ENCODE measurements around the gene PGGT1B.

PGGT1B gene

DNA sequence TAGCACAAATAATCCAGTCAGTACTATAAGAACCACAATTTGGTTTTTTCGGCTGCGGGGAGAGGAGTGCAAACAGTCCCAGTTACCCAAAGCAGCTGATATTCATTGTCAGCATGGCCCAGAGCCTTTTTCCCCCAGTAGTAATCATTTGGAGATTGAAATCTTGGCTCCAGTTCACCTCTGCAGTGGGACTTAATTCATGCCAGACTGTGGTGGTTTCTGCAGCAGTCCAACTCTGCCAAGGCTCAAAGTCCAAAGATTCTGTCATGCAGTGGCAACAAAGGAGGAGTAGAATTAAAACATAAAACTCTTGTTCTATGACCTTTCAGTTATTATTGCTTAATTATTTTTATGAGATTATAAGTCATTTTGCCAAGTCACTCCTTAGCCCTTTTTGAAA is 68.0 kb downstream of the PGGT1B start:
- TF ChIP-seq SP1 (IDR thresholded peaks at IDR 0.05) (no peak), ARNT (IDR thresholded peaks at IDR 0.05) (no peak), NFRKB (IDR thresholded peaks at IDR 0.05) (no peak)
- ChIA-PET POLR2A (no interaction called here), CTCF (no interaction called here)
- no peak for DNase-seq (ENCODE audit: extremely low spot score)

- DNase-seq (ENCODE audit: extremely low spot score): no peak
- CTCF ChIA-PET: no interaction called here
- no peak for TF ChIP-seq NFRKB (IDR thresholded peaks at IDR 0.05)
- TF ChIP-seq SP1 (IDR thresholded peaks at IDR 0.05): no peak
- TF ChIP-seq ZNF384 (IDR thresholded peaks at IDR 0.05): no peak
- no peak for TF ChIP-seq FOXK2 (IDR thresholded peaks at IDR 0.05)
- no peak for TF ChIP-seq LEF1 (IDR thresholded peaks at IDR 0.05; ENCODE audit: borderline replicate concordance)
- TF ChIP-seq FOXM1 (IDR thresholded peaks at IDR 0.05; ENCODE audit: borderline replicate concordance): no peak
- no peak for TF ChIP-seq ARNT (IDR thresholded peaks at IDR 0.05)
- no peak for TF ChIP-seq L3MBTL2 (conservative IDR thresholded peaks at IDR 0.05)
- TF ChIP-seq BHLHE40 (IDR thresholded peaks at IDR 0.05; ENCODE audit: borderline replicate concordance): no peak
- TF ChIP-seq CTBP1 (IDR thresholded peaks at IDR 0.05; ENCODE audit: borderline replicate concordance): no peak
- TF ChIP-seq TARDBP (IDR thresholded peaks at IDR 0.05): no peak
- TF ChIP-seq, protein P1, sequence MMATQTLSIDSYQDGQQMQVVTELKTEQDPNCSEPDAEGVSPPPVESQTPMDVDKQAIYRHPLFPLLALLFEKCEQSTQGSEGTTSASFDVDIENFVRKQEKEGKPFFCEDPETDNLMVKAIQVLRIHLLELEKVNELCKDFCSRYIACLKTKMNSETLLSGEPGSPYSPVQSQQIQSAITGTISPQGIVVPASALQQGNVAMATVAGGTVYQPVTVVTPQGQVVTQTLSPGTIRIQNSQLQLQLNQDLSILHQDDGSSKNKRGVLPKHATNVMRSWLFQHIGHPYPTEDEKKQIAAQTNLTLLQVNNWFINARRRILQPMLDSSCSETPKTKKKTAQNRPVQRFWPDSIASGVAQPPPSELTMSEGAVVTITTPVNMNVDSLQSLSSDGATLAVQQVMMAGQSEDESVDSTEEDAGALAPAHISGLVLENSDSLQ (IDR thresholded peaks at IDR 0.05): no peak
- no peak for TF ChIP-seq SUZ12 (IDR thresholded peaks at IDR 0.05)
- TF ChIP-seq HDGF (IDR thresholded peaks at IDR 0.05; ENCODE audit: borderline replicate concordance): no peak
- TF ChIP-seq ELF4 (IDR thresholded peaks at IDR 0.05): no peak
- no peak for TF ChIP-seq FOXA1 (IDR thresholded peaks at IDR 0.05)
- POLR2A ChIA-PET: no interaction called here
Measured at GRCh38 chr5:115193295-115193694, 69.4 kb downstream of the PGGT1B start.

DNA sequence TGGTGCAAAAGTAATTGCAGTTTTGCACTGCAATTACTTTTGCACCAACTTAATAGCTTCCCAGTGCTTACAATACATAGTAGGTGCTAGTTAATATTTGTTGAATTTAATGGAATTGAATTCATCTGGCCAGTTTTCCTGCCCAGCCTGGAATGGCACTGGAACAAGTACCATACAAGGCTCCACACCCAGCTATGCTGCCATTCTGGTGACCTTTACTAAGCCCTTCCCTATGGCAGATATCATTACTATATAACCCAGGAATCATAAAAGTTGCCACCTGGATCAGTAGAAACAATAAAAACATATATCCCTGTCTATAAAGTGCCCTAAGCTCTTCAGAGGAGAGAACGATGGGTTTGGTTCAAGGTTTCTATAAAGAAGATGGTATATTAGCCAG is 70.6 kb downstream of the PGGT1B start:
- no peak for TF ChIP-seq SUZ12 (IDR thresholded peaks at IDR 0.05)
- CTCF ChIA-PET: no interaction called here
- DNase-seq (ENCODE audit: extremely low spot score): no peak
- POLR2A ChIA-PET: no interaction called here

- ChIA-PET CTCF (interaction anchor here (2.0 kb wide), 1 partner anchor 94 kb away, joined by 4 read pairs; no protein-coding TSS in a partner anchor), POLR2A (no interaction called here)
- DNase-seq (ENCODE audit: extremely low spot score): no peak
- TF ChIP-seq ARNT (IDR thresholded peaks at IDR 0.05): no peak
- TF ChIP-seq BHLHE40 (IDR thresholded peaks at IDR 0.05; ENCODE audit: borderline replicate concordance): no peak
- TF ChIP-seq L3MBTL2 (conservative IDR thresholded peaks at IDR 0.05): no peak
- no peak for TF ChIP-seq ZNF384 (IDR thresholded peaks at IDR 0.05)
- TF ChIP-seq HDGF (IDR thresholded peaks at IDR 0.05; ENCODE audit: borderline replicate concordance): no peak
Measured at GRCh38 chr5:115191474-115192031, 71.1 kb downstream of the PGGT1B start.

DNA sequence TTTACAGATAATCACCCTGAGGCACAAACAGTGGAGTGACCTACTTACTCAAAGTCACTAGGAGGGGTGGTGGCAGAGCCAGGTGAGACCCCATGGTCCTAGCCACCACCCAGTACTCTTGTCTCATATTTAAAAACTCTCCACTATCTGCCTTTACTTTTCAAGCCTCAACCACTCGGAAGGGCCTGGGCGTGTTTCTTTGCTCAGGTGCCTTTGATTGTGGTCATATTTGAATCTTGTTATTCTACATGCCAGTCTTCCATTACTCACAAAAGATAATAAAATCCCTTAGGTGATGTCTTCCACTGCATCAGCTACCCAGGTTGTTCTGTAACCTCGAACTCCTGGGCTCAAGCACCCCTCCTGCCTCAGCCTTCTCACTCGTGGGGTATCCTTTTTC is 72.3 kb downstream of the PGGT1B start:
- POLR2A ChIA-PET: interaction anchor here (1.1 kb wide), 1 partner anchor 9 kb away, joined by 3 read pairs; no protein-coding TSS in a partner anchor
- CTCF ChIA-PET: interaction anchor here (2.0 kb wide), 1 partner anchor 92 kb away, joined by 4 read pairs; no protein-coding TSS in a partner anchor
- TF ChIP-seq TARDBP (IDR thresholded peaks at IDR 0.05): no peak
- TF ChIP-seq HDGF (IDR thresholded peaks at IDR 0.05; ENCODE audit: borderline replicate concordance): no peak
- TF ChIP-seq SUZ12 (IDR thresholded peaks at IDR 0.05): no peak
- no peak for TF ChIP-seq CTBP1 (IDR thresholded peaks at IDR 0.05; ENCODE audit: borderline replicate concordance)
- no peak for TF ChIP-seq ZNF384 (IDR thresholded peaks at IDR 0.05)
- TF ChIP-seq LEF1 (IDR thresholded peaks at IDR 0.05; ENCODE audit: borderline replicate concordance): no peak
- TF ChIP-seq L3MBTL2 (conservative IDR thresholded peaks at IDR 0.05): no peak
- TF ChIP-seq FOXK2 (IDR thresholded peaks at IDR 0.05): no peak
- TF ChIP-seq FOXA1 (IDR thresholded peaks at IDR 0.05): no peak
- TF ChIP-seq, protein P1 (IDR thresholded peaks at IDR 0.05): no peak
- TF ChIP-seq BHLHE40 (IDR thresholded peaks at IDR 0.05; ENCODE audit: borderline replicate concordance): no peak
- TF ChIP-seq NFRKB (IDR thresholded peaks at IDR 0.05): no peak
- TF ChIP-seq SP1 (IDR thresholded peaks at IDR 0.05): no peak
- TF ChIP-seq ELF4 (IDR thresholded peaks at IDR 0.05): no peak
- TF ChIP-seq ARNT (IDR thresholded peaks at IDR 0.05): no peak
- TF ChIP-seq FOXM1 (IDR thresholded peaks at IDR 0.05; ENCODE audit: borderline replicate concordance): no peak
- DNase-seq (ENCODE audit: extremely low spot score): no peak

DNA sequence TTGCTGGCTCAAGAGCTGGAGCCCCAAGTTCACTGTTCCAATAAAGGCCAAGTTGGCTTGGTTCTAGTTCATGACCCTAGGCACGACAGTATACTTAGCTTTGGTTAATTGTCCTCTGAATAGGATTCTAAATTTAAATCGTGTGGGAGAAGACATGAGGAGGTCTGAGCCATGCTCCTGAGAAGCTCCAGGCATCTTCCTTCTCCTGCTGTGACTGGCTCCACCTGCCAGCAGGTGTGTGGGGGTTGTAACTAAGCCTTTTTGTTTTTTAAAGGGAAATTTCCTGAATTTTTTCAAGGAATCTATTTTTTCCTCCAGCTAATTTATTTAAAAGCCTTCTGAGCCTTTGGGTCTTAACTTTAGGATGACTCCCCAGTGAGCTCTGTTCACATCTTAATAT is 72.8 kb downstream of the PGGT1B start:
- POLR2A ChIA-PET: interaction anchor here (1.1 kb wide), 1 partner anchor 8 kb away, joined by 3 read pairs; no protein-coding TSS in a partner anchor
- TF ChIP-seq NFRKB (IDR thresholded peaks at IDR 0.05) (no peak), HDGF (IDR thresholded peaks at IDR 0.05; ENCODE audit: borderline replicate concordance) (no peak), LEF1 (IDR thresholded peaks at IDR 0.05; ENCODE audit: borderline replicate concordance) (no peak), ELF4 (IDR thresholded peaks at IDR 0.05) (no peak), FOXM1 (IDR thresholded peaks at IDR 0.05; ENCODE audit: borderline replicate concordance) (no peak), TARDBP (IDR thresholded peaks at IDR 0.05) (no peak), ZNF384 (IDR thresholded peaks at IDR 0.05) (no peak), L3MBTL2 (conservative IDR thresholded peaks at IDR 0.05) (no peak), CTBP1 (IDR thresholded peaks at IDR 0.05; ENCODE audit: borderline replicate concordance) (no peak), FOXA1 (IDR thresholded peaks at IDR 0.05) (no peak), FOXK2 (IDR thresholded peaks at IDR 0.05) (no peak), SP1 (IDR thresholded peaks at IDR 0.05) (no peak), ARNT (IDR thresholded peaks at IDR 0.05) (no peak), SUZ12 (IDR thresholded peaks at IDR 0.05) (no peak)
- no peak for DNase-seq (ENCODE audit: extremely low spot score)
- CTCF ChIA-PET: interaction anchor here (0.6 to 2.0 kb wide), 2 partner anchors 92 to 142 kb away, joined by 3 to 4 read pairs; no protein-coding TSS in a partner anchor

- CTCF ChIA-PET: no interaction called here
- POLR2A ChIA-PET: no interaction called here
- TF ChIP-seq ZNF384 (IDR thresholded peaks at IDR 0.05) (no peak), FOXM1 (IDR thresholded peaks at IDR 0.05; ENCODE audit: borderline replicate concordance) (no peak), HDGF (IDR thresholded peaks at IDR 0.05; ENCODE audit: borderline replicate concordance) (no peak), L3MBTL2 (conservative IDR thresholded peaks at IDR 0.05) (no peak), SUZ12 (IDR thresholded peaks at IDR 0.05) (no peak), FOXA1 (IDR thresholded peaks at IDR 0.05) (no peak), BHLHE40 (IDR thresholded peaks at IDR 0.05; ENCODE audit: borderline replicate concordance) (no peak), LEF1 (IDR thresholded peaks at IDR 0.05; ENCODE audit: borderline replicate concordance) (no peak), NFRKB (IDR thresholded peaks at IDR 0.05) (no peak)
- TF ChIP-seq, protein P1 (IDR thresholded peaks at IDR 0.05): no peak
- no peak for DNase-seq (ENCODE audit: extremely low spot score)
Measured at GRCh38 chr5:115186794-115187193, 75.9 kb downstream of the PGGT1B start.

Measured in HEK293T (cell line).